Thyroid gland (tissue), 4 donors: ENCODE results near the gene TTC8.

Experiments
- CTCF ChIP-seq, 6 experiments: fragments of 200-600 bp in 3 of 6; fragments of 450-650 bp in 3 of 6; sonication (generic) in 3 of 6; IDR thresholded peaks; one replicate each; pipeline ENCODE4 v1.5.1; 2016 to 2019; ENCODE audit warnings: antibody characterized with exemption in 6 of 6, mild to moderate bottlenecking in 2 of 6, inconsistent platforms in 1 of 6, moderate library complexity in 1 of 6
- POLR2A ChIP-seq, 2 donors: fragments of 450-650 bp; IDR thresholded peaks; one replicate each; pipeline ENCODE4 v1.6.1; 2017; ENCODE audit warnings: antibody characterized with exemption in 2 of 2, mild to moderate bottlenecking in 2 of 2, moderate library complexity in 1 of 2

GRCh38 chr14:88792473-88793258 is 31.8 kb upstream of the TTC8 start, which contains the start of gene EML5:
- TF ChIP-seq CTCF (IDR thresholded peaks at IDR 0.05) (peak in 5 of 6 experiments; percentile 9 to 57 (median 42)), POLR2A (IDR thresholded peaks at IDR 0.05) (peak in 1 of 2 donors; percentile 83)
